ENCODE measurements around the gene ZSWIM4. TPM values are rescaled to one million over a fixed set of nuclear protein-coding genes. Genes with fewer than 3 reads are reported as not detected.
"Not testable (repeated sequence)": the region's sequence is repeated elsewhere in the genome, so short reads cannot be mapped to it uniquely, and the experiment has no call there.

Gene ZSWIM4
- polyA plus RNA-seq, 3 donors = 6.6 to 11.1 (median 9.8) TPM

GRCh38 chr19:13770013-13770635 is 25.1 kb upstream of the ZSWIM4 start:
- DNase-seq (ENCODE audit: extremely low read depth in 1 of 11, low read depth in 9 of 11, low spot score in 4 of 11) = no peak

- peak; percentile 83 to 92 (median 86) for DNase-seq (ENCODE audit: extremely low read depth in 1 of 11, low read depth in 9 of 11, low spot score in 4 of 11)
Observed at GRCh38 chr19:13774217-13775191, 20.7 kb upstream of the ZSWIM4 start, which contains the start of gene C19orf53. TSS of gene C19orf53 (plus strand) at chr19:13774456. CDS start at chr19:13774478, 22 bp downstream.

GRCh38 chr19:13778398-13778797 is 16.8 kb upstream of the ZSWIM4 start:
- DNase-seq (ENCODE audit: extremely low read depth in 1 of 11, low read depth in 9 of 11, low spot score in 4 of 11) = no peak

GRCh38 chr19:13778847-13779246 is 16.4 kb upstream of the ZSWIM4 start:
- DNase-seq (ENCODE audit: extremely low read depth in 1 of 11, low read depth in 9 of 11, low spot score in 4 of 11) = no peak

GRCh38 chr19:13779794-13780193 is 15.4 kb upstream of the ZSWIM4 start:
- DNase-seq (ENCODE audit: extremely low read depth in 1 of 11, low read depth in 9 of 11, low spot score in 4 of 11) = not testable (repeated sequence)

- no peak for DNase-seq (ENCODE audit: extremely low read depth in 1 of 11, low read depth in 9 of 11, low spot score in 4 of 11)
Observed at GRCh38 chr19:13781547-13781946, 13.7 kb upstream of the ZSWIM4 start.

- no peak for DNase-seq (ENCODE audit: extremely low read depth in 1 of 11, low read depth in 9 of 11, low spot score in 4 of 11)
Observed at GRCh38 chr19:13782537-13782936, 12.7 kb upstream of the ZSWIM4 start.

- no peak for DNase-seq (ENCODE audit: extremely low read depth in 1 of 11, low read depth in 9 of 11, low spot score in 4 of 11)
Observed at GRCh38 chr19:13783565-13784500, 11.4 kb upstream of the ZSWIM4 start.

- DNase-seq (ENCODE audit: extremely low read depth in 1 of 11, low read depth in 9 of 11, low spot score in 4 of 11) = no peak
Observed at GRCh38 chr19:13784731-13785452, 10.4 kb upstream of the ZSWIM4 start.

GRCh38 chr19:13788991-13789390 is 6.3 kb upstream of the ZSWIM4 start:
- DNase-seq (ENCODE audit: extremely low read depth in 1 of 11, low read depth in 9 of 11, low spot score in 4 of 11) = no peak

GRCh38 chr19:13790354-13790753 is 4.9 kb upstream of the ZSWIM4 start:
- DNase-seq (ENCODE audit: extremely low read depth in 1 of 11, low read depth in 9 of 11, low spot score in 4 of 11) = no peak

GRCh38 chr19:13793317-13793716 is 1.9 kb upstream of the ZSWIM4 start:
- not testable (repeated sequence) for DNase-seq (ENCODE audit: extremely low read depth in 1 of 11, low read depth in 9 of 11, low spot score in 4 of 11)

GRCh38 chr19:13794398-13794756 is 866 bp upstream of the ZSWIM4 start:
- DNase-seq (ENCODE audit: extremely low read depth in 1 of 11, low read depth in 9 of 11, low spot score in 4 of 11) = peak in 2 of 11 donors; percentile 69 to 71

- no peak for DNase-seq (ENCODE audit: extremely low read depth in 1 of 11, low read depth in 9 of 11, low spot score in 4 of 11)
Observed at GRCh38 chr19:13795595-13796300, 505 bp downstream of the ZSWIM4 start.

- no peak for DNase-seq (ENCODE audit: extremely low read depth in 1 of 11, low read depth in 9 of 11, low spot score in 4 of 11)
Observed at GRCh38 chr19:13796301-13797057, 1.2 kb downstream of the ZSWIM4 start.

GRCh38 chr19:13797058-13797440 is 1.8 kb downstream of the ZSWIM4 start:
- DNase-seq (ENCODE audit: extremely low read depth in 1 of 11, low read depth in 9 of 11, low spot score in 4 of 11) = no peak

- no peak for DNase-seq (ENCODE audit: extremely low read depth in 1 of 11, low read depth in 9 of 11, low spot score in 4 of 11)
Observed at GRCh38 chr19:13797870-13798269, 2.6 kb downstream of the ZSWIM4 start.

All from renal cortex interstitium (tissue), 11 donors.